MCF 10A (cell line): Measurements from ENCODE around the gene ZNF254. TPM values are rescaled to one million over a fixed set of nuclear protein-coding genes. Genes with fewer than 3 reads are reported as not detected.
A peak's percentile ranks its signal among the peaks of the same experiment; 100 is the strongest.
"Not testable (repeated sequence)": the region's sequence is repeated elsewhere in the genome, so short reads cannot be mapped to it uniquely, and the experiment has no call there.

Source experiments
- Bru-seq: library from RNA; stranded (reverse); fragments of 400-500 nt; gene quantifications from one replicate; lab custom pipeline; 2021; lab: Mats Ljungman, UMichigan
- BruChase-seq, 2 experiments: library from RNA; stranded (reverse); fragments of 400-500 nt; gene quantifications; one replicate each; lab custom pipeline; 2021; lab: Mats Ljungman, UMichigan
- BruUV-seq: library from RNA; stranded (reverse); fragments of 400-500 nt; replicated peaks from 2 replicates; lab custom pipeline; 2021; lab: Mats Ljungman, UMichigan
- CTCF ChIA-PET: fragments of 300-600 bp; sonication (Branson Sonifier 250); formaldehyde crosslinking; extraction: SDS; loops from one replicate; lab custom pipeline; 2021; ENCODE audit warnings: antibody characterized with exemption, inconsistent platforms; lab: Yijun Ruan, JAX
- POLR2A ChIA-PET: fragments of 300-600, 350-650 bp; sonication (Branson Sonifier 250); formaldehyde crosslinking; extraction: SDS; loops from one replicate; lab custom pipeline; 2020; ENCODE audit warnings: antibody characterized with exemption, inconsistent platforms; lab: Yijun Ruan, JAX
- DNase-seq: peaks from one replicate; pipeline ENCODE4 v3.0.0-alpha.2; 2018; ENCODE audit not compliant: unreplicated experiment
- H3K27ac Mint-ChIP-seq: one replicate; pipeline ENCODE4 v1.8.0; 2022; ENCODE audit warnings: mild to moderate bottlenecking, low read depth, mixed read lengths; ENCODE audit not compliant: unreplicated experiment
- H3K27me3 Mint-ChIP-seq: one replicate; pipeline ENCODE4 v1.8.0; 2022; ENCODE audit warnings: mixed read lengths; ENCODE audit not compliant: insufficient read depth, unreplicated experiment
- H3K36me3 Mint-ChIP-seq: one replicate; pipeline ENCODE4 v1.8.0; 2022; ENCODE audit warnings: mild to moderate bottlenecking, moderate library complexity, mixed read lengths; ENCODE audit not compliant: insufficient read depth, unreplicated experiment
- H3K4me1 Mint-ChIP-seq: one replicate; pipeline ENCODE4 v1.8.0; 2022; ENCODE audit warnings: mixed read lengths; ENCODE audit not compliant: insufficient read depth, unreplicated experiment
- H3K4me3 Mint-ChIP-seq: one replicate; pipeline ENCODE4 v1.8.0; 2022; ENCODE audit warnings: mild to moderate bottlenecking, moderate library complexity, mixed read lengths; ENCODE audit not compliant: unreplicated experiment
- H3K9me3 Mint-ChIP-seq: one replicate; pipeline ENCODE4 v1.8.0; 2022; ENCODE audit warnings: mixed read lengths; ENCODE audit not compliant: unreplicated experiment
- intact Hi-C: fragments of 100-400 bp; cut with micrococcal nuclease; formaldehyde crosslinking; loops from 2 replicates; pipeline ENCODE4 v1.14.1; 2022
- long read RNA-seq: library from polyadenylated mRNA; stranded (forward); transcript quantifications from one replicate; pipeline ENCODE4 v2.0.0, GENCODE V29; 2022
- total RNA-seq: library from RNA; stranded (reverse); gene quantifications from 2 replicates; pipeline ENCODE4 v1.2.3, GENCODE V29; 2022
- TF ChIP-seq, protein P1 (sequence below): fragments of 200-600 bp; IDR thresholded peaks from one replicate; pipeline ENCODE4 v1.8.0; 2022; ENCODE audit warnings: antibody characterized with exemption, mild to moderate bottlenecking; ENCODE audit not compliant: unreplicated experiment

Gene ZNF254
- 5.3 and 5.6 TPM in 2 replicates for total RNA-seq
- percentile 81 among the genes with signal in this experiment for Bru-seq, nascent RNA
- BruChase-seq, experiment 1, labeled RNA remaining after a 6-hour chase: percentile 73 among the genes with signal in this experiment
- percentile 83 among the genes with signal in this experiment for BruChase-seq, experiment 2, labeled RNA remaining after a 2-hour chase
- long read RNA-seq, full-length matches to known transcripts: 1 of 6 reads
- long read RNA-seq, partial matches to known transcripts: 0 of 6 reads
- long read RNA-seq, other reads (novel, unspliced or antisense): 5 of 6 reads

DNA sequence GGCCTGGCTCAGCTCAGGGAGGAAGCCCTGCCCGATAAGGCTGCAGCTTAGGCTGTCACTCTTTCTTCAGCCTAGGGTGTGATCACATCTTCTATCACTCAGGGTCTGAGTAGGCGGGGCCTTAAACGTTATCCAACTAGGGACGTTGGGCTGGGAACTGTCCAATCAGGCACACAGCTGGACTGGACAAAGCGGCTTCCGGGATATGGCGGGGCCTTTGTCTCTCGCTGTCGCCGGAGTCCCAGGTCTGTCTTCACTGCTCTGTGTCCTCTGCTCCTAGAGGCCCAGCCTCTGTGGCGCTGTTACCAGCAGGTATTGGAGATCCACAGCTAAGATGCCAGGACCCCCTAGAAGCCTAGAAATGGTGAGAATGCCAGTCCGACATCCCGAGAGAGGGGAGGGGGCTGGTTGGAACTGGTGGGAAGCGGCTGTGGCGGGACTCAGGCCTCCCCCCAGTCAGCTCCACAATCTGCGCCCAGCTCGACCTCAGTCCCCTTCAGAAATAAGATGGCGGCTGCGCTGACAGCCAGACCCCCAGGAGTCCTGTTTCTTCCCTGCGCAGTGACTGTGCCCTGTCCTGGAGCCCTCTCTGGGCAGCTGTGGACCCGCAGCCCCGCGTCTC lies at the start of gene ZNF254:
Gene ZNF254 (plus strand): TSS at position 214 of the 622 bp plus-strand sequence. CDS start 121 bp downstream, at position 335.
- POLR2A ChIA-PET: interaction anchor here (0.6 to 3.6 kb wide), 11 partner anchors 9 to 723 kb away, joined by 3 to 18 read pairs (median 4); no protein-coding TSS in a partner anchor
- TSS peak; percentile 51 for BruUV-seq
- Mint-ChIP-seq H3K27me3 (no peaks in the 10 kb centered on the region), H3K4me3 (peak within 1 kb of the TSS; percentile 80), H3K4me1 (no peaks in the 10 kb centered on the region), H3K9me3 (no peaks in the 10 kb centered on the region), H3K27ac (peak within 1 kb of the TSS; percentile 97), H3K36me3 (peaks cover 16% of the 10 kb centered on the region)
- CTCF ChIA-PET: interaction anchor here (0.6 to 1.0 kb wide), 4 partner anchors 8 to 489 kb away, joined by 3 to 4 read pairs (median 3); no protein-coding TSS in a partner anchor
- peak; percentile 87 for DNase-seq
- TF ChIP-seq, protein P1, sequence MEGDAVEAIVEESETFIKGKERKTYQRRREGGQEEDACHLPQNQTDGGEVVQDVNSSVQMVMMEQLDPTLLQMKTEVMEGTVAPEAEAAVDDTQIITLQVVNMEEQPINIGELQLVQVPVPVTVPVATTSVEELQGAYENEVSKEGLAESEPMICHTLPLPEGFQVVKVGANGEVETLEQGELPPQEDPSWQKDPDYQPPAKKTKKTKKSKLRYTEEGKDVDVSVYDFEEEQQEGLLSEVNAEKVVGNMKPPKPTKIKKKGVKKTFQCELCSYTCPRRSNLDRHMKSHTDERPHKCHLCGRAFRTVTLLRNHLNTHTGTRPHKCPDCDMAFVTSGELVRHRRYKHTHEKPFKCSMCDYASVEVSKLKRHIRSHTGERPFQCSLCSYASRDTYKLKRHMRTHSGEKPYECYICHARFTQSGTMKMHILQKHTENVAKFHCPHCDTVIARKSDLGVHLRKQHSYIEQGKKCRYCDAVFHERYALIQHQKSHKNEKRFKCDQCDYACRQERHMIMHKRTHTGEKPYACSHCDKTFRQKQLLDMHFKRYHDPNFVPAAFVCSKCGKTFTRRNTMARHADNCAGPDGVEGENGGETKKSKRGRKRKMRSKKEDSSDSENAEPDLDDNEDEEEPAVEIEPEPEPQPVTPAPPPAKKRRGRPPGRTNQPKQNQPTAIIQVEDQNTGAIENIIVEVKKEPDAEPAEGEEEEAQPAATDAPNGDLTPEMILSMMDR: no peak
- intact Hi-C loops: no loop called here

DNA sequence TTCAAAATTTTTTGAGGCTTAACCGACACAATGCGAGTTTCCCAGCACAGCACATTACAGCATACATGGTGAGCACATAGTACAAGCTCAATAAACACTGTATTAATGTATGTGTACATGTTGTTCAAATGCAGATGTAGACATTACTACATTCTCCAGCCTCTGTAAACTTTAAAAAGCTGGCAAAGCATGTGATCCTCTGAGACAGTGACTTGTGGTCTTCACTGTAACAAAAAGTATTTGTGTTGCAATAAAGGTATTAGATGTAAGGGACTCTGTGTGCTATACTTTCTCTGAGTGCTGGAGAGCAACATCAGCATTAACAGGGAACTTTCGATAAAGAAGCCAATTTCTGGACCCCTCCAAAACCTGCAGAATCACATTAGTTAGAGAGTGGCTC lies 46.4 kb upstream of the ZNF254 start:
- peaks cover 8% of the 10 kb centered on the region for H3K4me1 Mint-ChIP-seq
- intact Hi-C loops: no loop called here
- peaks cover 56% of the 10 kb centered on the region for H3K36me3 Mint-ChIP-seq
- H3K27ac Mint-ChIP-seq: no peak overlapping the region
- no peak overlapping the region for H3K4me3 Mint-ChIP-seq
- ChIA-PET CTCF (interaction anchor here (0.7 kb wide), 1 partner anchor 46 kb away, joined by 3 read pairs; no protein-coding TSS in a partner anchor), POLR2A (interaction anchor here (0.9 kb wide), 1 partner anchor 791 kb away, joined by 3 read pairs; the partner anchor contains the start of gene ZNF724)
- H3K27me3 Mint-ChIP-seq: no peaks in the 10 kb centered on the region
- TF ChIP-seq, protein P1: no peak
- DNase-seq: no peak
- no TSS peak for BruUV-seq
- no peaks in the 10 kb centered on the region for H3K9me3 Mint-ChIP-seq

DNA sequence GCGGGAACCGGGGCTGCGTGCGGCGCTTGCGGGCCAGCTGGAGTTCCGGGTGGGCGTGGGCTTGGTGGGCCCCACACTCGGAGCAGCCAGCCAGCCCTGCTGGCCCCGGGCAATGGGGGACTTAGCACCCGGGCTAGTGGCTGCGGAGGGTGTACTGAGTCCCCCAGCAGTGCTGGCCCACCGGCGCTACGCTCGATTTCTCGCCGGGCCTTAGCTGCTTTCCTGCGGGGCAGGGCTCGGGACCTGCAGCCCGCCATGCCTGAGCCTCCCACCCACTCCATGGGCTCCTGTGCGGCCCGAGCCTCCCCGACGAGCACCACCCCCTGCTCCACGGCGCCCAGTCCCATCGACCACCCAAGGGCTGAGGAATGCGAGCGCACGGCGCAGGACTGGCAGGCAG lies 45.7 kb upstream of the ZNF254 start:
- H3K27ac Mint-ChIP-seq, intact Hi-C loops, H3K27me3 Mint-ChIP-seq, BruUV-seq, H3K4me3 Mint-ChIP-seq, H3K4me1 Mint-ChIP-seq, POLR2A ChIA-PET, DNase-seq, H3K9me3 Mint-ChIP-seq: not testable (repeated sequence)
- H3K36me3 Mint-ChIP-seq: peaks cover 59% of the 10 kb centered on the region
- CTCF ChIA-PET: interaction anchor here (0.7 kb wide), 1 partner anchor 45 kb away, joined by 3 read pairs; no protein-coding TSS in a partner anchor

DNA sequence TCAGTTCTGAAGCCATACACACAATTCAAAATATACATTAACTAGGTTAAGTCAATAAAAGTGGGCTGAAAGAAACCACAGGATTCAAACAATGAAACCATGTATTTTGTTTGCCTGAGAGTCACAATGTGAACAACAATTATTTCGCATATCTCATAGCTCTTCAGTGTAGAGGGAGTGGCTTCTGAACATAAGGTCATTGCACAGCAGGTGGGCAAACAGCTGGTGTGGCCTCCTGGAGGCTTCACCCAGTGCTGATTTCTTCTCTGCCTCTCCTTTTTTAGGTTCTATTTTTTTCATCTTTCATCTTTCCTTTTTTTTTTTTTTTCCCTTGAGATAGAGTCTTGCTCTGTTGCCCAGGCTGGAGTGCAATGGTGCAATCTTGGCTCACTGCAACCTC lies 40.4 kb upstream of the ZNF254 start:
- ChIA-PET CTCF (no interaction called here), POLR2A (no interaction called here)

More for the DNA sequence above, 40.4 kb upstream of the ZNF254 start:
- H3K27ac Mint-ChIP-seq: no peak overlapping the region
- TF ChIP-seq, protein P1: no peak
- intact Hi-C loops: no loop called here
- H3K9me3 Mint-ChIP-seq: no peaks in the 10 kb centered on the region
- H3K4me3 Mint-ChIP-seq: no peak overlapping the region
- no peak for DNase-seq
- no TSS peak for BruUV-seq
- H3K27me3 Mint-ChIP-seq: no peaks in the 10 kb centered on the region
- H3K36me3 Mint-ChIP-seq: peaks cover 82% of the 10 kb centered on the region
- H3K4me1 Mint-ChIP-seq: no peaks in the 10 kb centered on the region
